Uterus (tissue), 2 donors: Measurements from ENCODE around the gene RBBP8.

Experiments used
- POLR2A ChIP-seq, 2 donors: fragments of 450-650 bp; IDR thresholded peaks; one replicate each; pipeline ENCODE4 v1.6.1; 2016; ENCODE audit warnings: antibody characterized with exemption in 2 of 2, mild to moderate bottlenecking in 1 of 2, moderate library complexity in 1 of 2
- TF ChIP-seq, protein P1 (sequence below), 4 experiments: fragments of 200-600 bp in 2 of 4; fragments of 450-650 bp in 2 of 4; sonication (generic) in 2 of 4; IDR thresholded peaks; one replicate each; pipeline ENCODE4 v1.5.1; 2016 to 2019; ENCODE audit warnings: antibody characterized with exemption in 4 of 4, mild to moderate bottlenecking in 2 of 4, moderate library complexity in 1 of 4

GRCh38 chr18:22962004-22962403, 28.9 kb downstream of the RBBP8 start:
- TF ChIP-seq, protein P1, sequence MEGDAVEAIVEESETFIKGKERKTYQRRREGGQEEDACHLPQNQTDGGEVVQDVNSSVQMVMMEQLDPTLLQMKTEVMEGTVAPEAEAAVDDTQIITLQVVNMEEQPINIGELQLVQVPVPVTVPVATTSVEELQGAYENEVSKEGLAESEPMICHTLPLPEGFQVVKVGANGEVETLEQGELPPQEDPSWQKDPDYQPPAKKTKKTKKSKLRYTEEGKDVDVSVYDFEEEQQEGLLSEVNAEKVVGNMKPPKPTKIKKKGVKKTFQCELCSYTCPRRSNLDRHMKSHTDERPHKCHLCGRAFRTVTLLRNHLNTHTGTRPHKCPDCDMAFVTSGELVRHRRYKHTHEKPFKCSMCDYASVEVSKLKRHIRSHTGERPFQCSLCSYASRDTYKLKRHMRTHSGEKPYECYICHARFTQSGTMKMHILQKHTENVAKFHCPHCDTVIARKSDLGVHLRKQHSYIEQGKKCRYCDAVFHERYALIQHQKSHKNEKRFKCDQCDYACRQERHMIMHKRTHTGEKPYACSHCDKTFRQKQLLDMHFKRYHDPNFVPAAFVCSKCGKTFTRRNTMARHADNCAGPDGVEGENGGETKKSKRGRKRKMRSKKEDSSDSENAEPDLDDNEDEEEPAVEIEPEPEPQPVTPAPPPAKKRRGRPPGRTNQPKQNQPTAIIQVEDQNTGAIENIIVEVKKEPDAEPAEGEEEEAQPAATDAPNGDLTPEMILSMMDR (IDR thresholded peaks at IDR 0.05), result no peak
- TF ChIP-seq POLR2A (IDR thresholded peaks at IDR 0.05), result no peak
